Measurements from ENCODE around the gene GRAMD4. TPM values are rescaled to one million over a fixed set of nuclear protein-coding genes. Genes with fewer than 3 reads are reported as not detected.

GRAMD4 gene
- total RNA-seq, 1 experiment from 2014 or later: 18.4 TPM

GRCh38 chr22:46687460-46687859 is 67.3 kb downstream of the GRAMD4 start:
- CTCF ChIA-PET: no interaction called here
- TF ChIP-seq CTCF (conservative IDR thresholded peaks at IDR 0.05; ENCODE audit: low read depth, low read length): no peak
- TF ChIP-seq EZH2 (IDR thresholded peaks at IDR 0.05; ENCODE audit: borderline replicate concordance, low read depth, low read length, poor library complexity, severe bottlenecking): no peak
- no peak for DNase-seq (ENCODE audit: low spot score)
- no peaks in the 10 kb centered on the region for H3K9me3 ChIP-seq (ENCODE audit: low read depth, low read length, poor library complexity, severe bottlenecking)
- H3K27ac ChIP-seq (ENCODE audit: low read depth, low read length, poor library complexity, severe bottlenecking): no peak overlapping the region
- H3K27me3 ChIP-seq (replicated peaks; ENCODE audit: insufficient read depth, low read depth, low read length, poor library complexity): no peaks in the 10 kb centered on the region
- POLR2A ChIA-PET (ENCODE audit: low non-redundant PET): no interaction called here
- H3K36me3 ChIP-seq (ENCODE audit: insufficient read depth, low read length, poor library complexity, severe bottlenecking): peaks cover 54% of the 10 kb centered on the region
- H3K4me3 ChIP-seq (ENCODE audit: low read depth, low read length, poor library complexity, severe bottlenecking): no peak overlapping the region
- BruUV-seq (replicated peaks): no TSS peak
- H3K4me1 ChIP-seq (ENCODE audit: insufficient read depth, low read length, poor library complexity, severe bottlenecking): no peaks in the 10 kb centered on the region
- intact Hi-C loops (cut with micrococcal nuclease; ENCODE audit: unreplicated experiment): no loop called here

- ChIA-PET POLR2A (ENCODE audit: low non-redundant PET) (no interaction called here), CTCF (no interaction called here)
- peaks cover 66% of the 10 kb centered on the region for H3K36me3 ChIP-seq (ENCODE audit: insufficient read depth, low read length, poor library complexity, severe bottlenecking)
- no peaks in the 10 kb centered on the region for H3K4me1 ChIP-seq (ENCODE audit: insufficient read depth, low read length, poor library complexity, severe bottlenecking)
- H3K4me3 ChIP-seq (ENCODE audit: low read depth, low read length, poor library complexity, severe bottlenecking): no peak overlapping the region
- TF ChIP-seq CTCF (conservative IDR thresholded peaks at IDR 0.05; ENCODE audit: low read depth, low read length): no peak
- TF ChIP-seq EZH2 (IDR thresholded peaks at IDR 0.05; ENCODE audit: borderline replicate concordance, low read depth, low read length, poor library complexity, severe bottlenecking): no peak
- BruUV-seq (replicated peaks): no TSS peak
- H3K9me3 ChIP-seq (ENCODE audit: low read depth, low read length, poor library complexity, severe bottlenecking): no peaks in the 10 kb centered on the region
- no peak for DNase-seq (ENCODE audit: low spot score)
- H3K27me3 ChIP-seq (replicated peaks; ENCODE audit: insufficient read depth, low read depth, low read length, poor library complexity): no peaks in the 10 kb centered on the region
- no peak overlapping the region for H3K27ac ChIP-seq (ENCODE audit: low read depth, low read length, poor library complexity, severe bottlenecking)
- intact Hi-C loops (cut with micrococcal nuclease; ENCODE audit: unreplicated experiment): no loop called here
Measured at GRCh38 chr22:46688949-46689348, 68.8 kb downstream of the GRAMD4 start.

- no TSS peak for BruUV-seq (replicated peaks)
- no peaks in the 10 kb centered on the region for H3K9me3 ChIP-seq (ENCODE audit: low read depth, low read length, poor library complexity, severe bottlenecking)
- ChIA-PET CTCF (no interaction called here), POLR2A (ENCODE audit: low non-redundant PET) (no interaction called here)
- H3K36me3 ChIP-seq (ENCODE audit: insufficient read depth, low read length, poor library complexity, severe bottlenecking): peaks cover 73% of the 10 kb centered on the region
- no peaks in the 10 kb centered on the region for H3K27me3 ChIP-seq (replicated peaks; ENCODE audit: insufficient read depth, low read depth, low read length, poor library complexity)
- no peak for DNase-seq (ENCODE audit: low spot score)
- no peak overlapping the region for H3K27ac ChIP-seq (ENCODE audit: low read depth, low read length, poor library complexity, severe bottlenecking)
- H3K4me1 ChIP-seq (ENCODE audit: insufficient read depth, low read length, poor library complexity, severe bottlenecking): no peaks in the 10 kb centered on the region
- intact Hi-C loops (cut with micrococcal nuclease; ENCODE audit: unreplicated experiment): no loop called here
- no peak overlapping the region for H3K4me3 ChIP-seq (ENCODE audit: low read depth, low read length, poor library complexity, severe bottlenecking)
- no peak for TF ChIP-seq EZH2 (IDR thresholded peaks at IDR 0.05; ENCODE audit: borderline replicate concordance, low read depth, low read length, poor library complexity, severe bottlenecking)
- no peak for TF ChIP-seq CTCF (conservative IDR thresholded peaks at IDR 0.05; ENCODE audit: low read depth, low read length)
Measured at GRCh38 chr22:46690146-46690545, 70.0 kb downstream of the GRAMD4 start.
